Measurements from ENCODE around the gene USP15.

DNA sequence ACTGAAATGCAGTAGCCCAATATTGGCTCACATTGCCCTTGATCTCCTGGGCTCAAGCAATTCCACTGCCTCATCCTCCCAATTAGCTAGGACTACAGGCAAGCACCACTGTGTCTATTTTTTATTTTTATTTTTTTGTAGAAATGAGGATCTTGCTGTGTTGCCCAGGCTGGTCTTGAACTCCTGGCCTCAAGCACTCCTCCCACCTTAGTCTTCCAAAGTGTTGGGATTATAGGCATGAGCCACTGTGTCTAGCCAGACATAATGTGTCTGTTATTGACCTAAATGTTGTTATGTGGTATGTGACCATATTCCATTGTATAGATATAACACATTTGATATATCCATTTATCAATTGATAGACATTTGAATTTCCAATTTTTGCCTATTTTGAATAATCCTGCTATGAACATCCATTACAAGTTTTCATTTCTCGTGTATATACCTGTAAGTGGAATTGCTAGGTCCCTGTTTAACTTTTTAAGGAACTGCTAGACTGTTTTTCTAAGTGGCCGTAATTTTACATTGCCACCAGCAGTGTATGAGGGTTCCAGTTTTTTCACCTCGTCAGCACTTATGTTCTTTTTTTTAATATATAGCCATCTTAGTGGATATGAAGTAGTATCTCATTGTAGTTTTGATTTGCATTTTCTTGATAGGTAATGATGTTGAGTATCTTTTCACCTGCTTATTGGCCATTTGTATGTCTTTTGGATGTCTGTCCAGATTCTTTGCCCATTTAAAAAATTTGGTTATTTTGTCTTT lies 9.4 kb downstream of the USP15 start:
- TF ChIP-seq, protein P1, sequence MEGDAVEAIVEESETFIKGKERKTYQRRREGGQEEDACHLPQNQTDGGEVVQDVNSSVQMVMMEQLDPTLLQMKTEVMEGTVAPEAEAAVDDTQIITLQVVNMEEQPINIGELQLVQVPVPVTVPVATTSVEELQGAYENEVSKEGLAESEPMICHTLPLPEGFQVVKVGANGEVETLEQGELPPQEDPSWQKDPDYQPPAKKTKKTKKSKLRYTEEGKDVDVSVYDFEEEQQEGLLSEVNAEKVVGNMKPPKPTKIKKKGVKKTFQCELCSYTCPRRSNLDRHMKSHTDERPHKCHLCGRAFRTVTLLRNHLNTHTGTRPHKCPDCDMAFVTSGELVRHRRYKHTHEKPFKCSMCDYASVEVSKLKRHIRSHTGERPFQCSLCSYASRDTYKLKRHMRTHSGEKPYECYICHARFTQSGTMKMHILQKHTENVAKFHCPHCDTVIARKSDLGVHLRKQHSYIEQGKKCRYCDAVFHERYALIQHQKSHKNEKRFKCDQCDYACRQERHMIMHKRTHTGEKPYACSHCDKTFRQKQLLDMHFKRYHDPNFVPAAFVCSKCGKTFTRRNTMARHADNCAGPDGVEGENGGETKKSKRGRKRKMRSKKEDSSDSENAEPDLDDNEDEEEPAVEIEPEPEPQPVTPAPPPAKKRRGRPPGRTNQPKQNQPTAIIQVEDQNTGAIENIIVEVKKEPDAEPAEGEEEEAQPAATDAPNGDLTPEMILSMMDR (IDR thresholded peaks at IDR 0.05; ENCODE audit: borderline replicate concordance, extremely low read depth, low read length, poor library complexity, severe bottlenecking): no peak
- no peak for TF ChIP-seq EZH2 (IDR thresholded peaks at IDR 0.05; ENCODE audit: borderline replicate concordance, low read depth, low read length, severe bottlenecking)

Measured in DND-41 (cell line).